H9 (cell line): ENCODE results near the gene ERGIC3. TPM values are rescaled to one million over a fixed set of nuclear protein-coding genes. Genes with fewer than 3 reads are reported as not detected.

ENCODE experiments used
- DNase-seq: peaks from one replicate; pipeline ENCODE4 v3.0.0-alpha.2; 2017
- H2AFZ ChIP-seq: one replicate; pipeline ENCODE4 v1.6.1; 2013; ENCODE audit warnings: mild to moderate bottlenecking, low read length, control low read depth, moderate library complexity
- H2AK5ac ChIP-seq: 2 replicates; pipeline ENCODE4 v1.6.1; 2013; ENCODE audit warnings: low read length, control low read depth, mixed read lengths; ENCODE audit not compliant: insufficient read length
- H2BK120ac ChIP-seq: one replicate; pipeline ENCODE4 v1.6.1; 2013; ENCODE audit warnings: low read depth, mild to moderate bottlenecking, low read length, control low read depth, inconsistent platforms; ENCODE audit not compliant: poor library complexity, severe bottlenecking
- H2BK12ac ChIP-seq: 2 replicates; pipeline ENCODE4 v1.6.1; 2013; ENCODE audit warnings: low read length, control low read depth, mixed read lengths, low read depth; ENCODE audit not compliant: insufficient read length
- H2BK15ac ChIP-seq: 2 replicates; pipeline ENCODE4 v1.6.1; 2013; ENCODE audit warnings: low read depth, low read length, control low read depth
- H2BK20ac ChIP-seq: one replicate; pipeline ENCODE4 v1.6.1; 2013; ENCODE audit warnings: low read depth, mild to moderate bottlenecking, low read length, control low read depth, inconsistent platforms; ENCODE audit not compliant: poor library complexity, severe bottlenecking
- H2BK5ac ChIP-seq: 2 replicates; pipeline ENCODE4 v1.6.1; 2013; ENCODE audit warnings: low read length, control low read depth, mixed read lengths; ENCODE audit not compliant: insufficient read length
- H3K14ac ChIP-seq: 2 replicates; pipeline ENCODE4 v1.6.1; 2013; ENCODE audit warnings: low read length, control low read depth; ENCODE audit not compliant: insufficient read depth
- H3K18ac ChIP-seq: 2 replicates; pipeline ENCODE4 v1.6.1; 2013; ENCODE audit warnings: low read depth, mild to moderate bottlenecking, mixed read lengths, low read length, control low read depth; ENCODE audit not compliant: insufficient read length
- H3K23ac ChIP-seq: 2 replicates; pipeline ENCODE4 v1.6.1; 2013; ENCODE audit warnings: low read length, control low read depth, mixed read lengths, low read depth; ENCODE audit not compliant: insufficient read length
- H3K23me2 ChIP-seq: 2 replicates; pipeline ENCODE4 v1.6.1; 2013; ENCODE audit warnings: low read depth, mild to moderate bottlenecking, mixed read lengths, low read length, control low read depth; ENCODE audit not compliant: insufficient read length, poor library complexity, severe bottlenecking
- H3K27ac ChIP-seq: 2 replicates; pipeline ENCODE4 v1.5.1; 2013; ENCODE audit warnings: low read length, control low read depth, mixed read lengths, low read depth; ENCODE audit not compliant: insufficient read length
- H3K27me3 ChIP-seq: 2 replicates; pipeline ENCODE4 v1.6.1; 2013; ENCODE audit warnings: low read length, control low read depth, inconsistent platforms; ENCODE audit not compliant: insufficient read depth
- H3K4ac ChIP-seq: 2 replicates; pipeline ENCODE4 v1.6.1; 2013; ENCODE audit warnings: low read depth, mild to moderate bottlenecking, control low read depth, inconsistent platforms, low read length, moderate library complexity
- H3K4me1 ChIP-seq: 2 replicates; pipeline ENCODE4 v1.6.1; 2013; ENCODE audit warnings: low read length, control low read depth, inconsistent platforms; ENCODE audit not compliant: insufficient read depth
- H3K4me2 ChIP-seq: 2 replicates; pipeline ENCODE4 v1.6.1; 2013; ENCODE audit warnings: low read length, control low read depth, mixed read lengths; ENCODE audit not compliant: insufficient read length, insufficient read depth
- H3K56ac ChIP-seq: 2 replicates; pipeline ENCODE4 v1.6.1; 2013; ENCODE audit warnings: low read depth, mild to moderate bottlenecking, mixed read lengths, low read length, control low read depth; ENCODE audit not compliant: insufficient read length
- H3K79me1 ChIP-seq: 2 replicates; pipeline ENCODE4 v1.6.1; 2013; ENCODE audit warnings: low read depth, mild to moderate bottlenecking, moderate library complexity, low read length, control low read depth, inconsistent platforms; ENCODE audit not compliant: insufficient read depth, poor library complexity, severe bottlenecking
- H3K79me2 ChIP-seq: 2 replicates; pipeline ENCODE4 v1.6.1; 2013; ENCODE audit warnings: low read length, control low read depth, inconsistent platforms; ENCODE audit not compliant: insufficient read depth
- H3K9ac ChIP-seq: 2 replicates; pipeline ENCODE4 v1.6.1; 2013; ENCODE audit warnings: low read length, control low read depth, mixed read lengths; ENCODE audit not compliant: insufficient read length; ENCODE audit errors: extremely low read depth
- H3K9me3 ChIP-seq: one replicate; pipeline ENCODE4 v1.6.1; 2013; ENCODE audit warnings: low read depth, low read length, inconsistent platforms; ENCODE audit not compliant: control insufficient read depth
- H3T11ph ChIP-seq: one replicate; pipeline ENCODE4 v1.6.1; 2013; ENCODE audit warnings: mild to moderate bottlenecking, low read length, control low read depth, inconsistent platforms
- H4K20me1 ChIP-seq: one replicate; pipeline ENCODE4 v1.6.1; 2013; ENCODE audit not compliant: control insufficient read depth, insufficient read length, insufficient read depth
- H4K5ac ChIP-seq: 2 replicates; pipeline ENCODE4 v1.6.1; 2013; ENCODE audit warnings: low read depth, mild to moderate bottlenecking, mixed read lengths, low read length, control low read depth; ENCODE audit not compliant: insufficient read length
- H4K8ac ChIP-seq: replicated peaks from 2 replicates; pipeline ENCODE4 v1.6.1; 2013; ENCODE audit warnings: low read length, control low read depth, mixed read lengths, low read depth; ENCODE audit not compliant: insufficient read length
- H4K91ac ChIP-seq: 2 replicates; pipeline ENCODE4 v1.6.1; 2013; ENCODE audit warnings: low read depth, mild to moderate bottlenecking, moderate library complexity, mixed read lengths, low read length, control low read depth; ENCODE audit not compliant: insufficient read length
- H3K27ac Mint-ChIP-seq, 3 experiments: 2 replicates in 2 of 3; 3 replicates in 1 of 3; pipeline ENCODE4 v1.8.0; 2020 to 2021; ENCODE audit warnings: mixed read lengths in 3 of 3, mild to moderate bottlenecking in 1 of 3, moderate library complexity in 1 of 3
- H3K27me3 Mint-ChIP-seq: 2 replicates; pipeline ENCODE4 v1.8.0; 2021; ENCODE audit warnings: low read depth, mild to moderate bottlenecking, moderate library complexity, mixed read lengths
- H3K36me3 Mint-ChIP-seq, 3 experiments: 2 replicates in 2 of 3; 3 replicates in 1 of 3; pipeline ENCODE4 v1.8.0; 2020 to 2021; ENCODE audit warnings: low read depth in 3 of 3, mixed read lengths in 3 of 3; ENCODE audit not compliant: insufficient read depth in 1 of 3
- H3K4me1 Mint-ChIP-seq, 2 experiments: 2 replicates each; pipeline ENCODE4 v1.8.0; 2020; ENCODE audit warnings: mixed read lengths in 2 of 2
- H3K4me3 Mint-ChIP-seq, 2 experiments: 2 replicates in 1 of 2; 3 replicates in 1 of 2; pipeline ENCODE4 v1.8.0; 2020 to 2021; ENCODE audit warnings: mild to moderate bottlenecking in 2 of 2, mixed read lengths in 2 of 2, moderate library complexity in 1 of 2
- H3K9me3 Mint-ChIP-seq, 2 experiments: 2 replicates in 1 of 2; 3 replicates in 1 of 2; pipeline ENCODE4 v1.8.0; 2020; ENCODE audit warnings: mild to moderate bottlenecking in 2 of 2, mixed read lengths in 2 of 2, moderate library complexity in 1 of 2
- CTCF ChIP-seq: fragments of 200-600 bp; sonication (generic); conservative IDR thresholded peaks from 3 replicates; pipeline ENCODE4 v1.8.0; 2021; ENCODE audit warnings: antibody characterized with exemption, mild to moderate bottlenecking
- WGBS: extraction: QIAGEN DNeasy Blood & Tissue Kit; methylation state at CpG from one replicate; pipeline ENCODE4 v1.1.7; 2013; ENCODE audit warnings: missing lambda C conversion rate, low lambda C conversion rate, mixed read lengths; ENCODE audit not compliant: insufficient read length; ENCODE audit errors: extremely low coverage; 5-methylcytosine and 5-hydroxymethylcytosine counted together
- total RNA-seq: library from RNA; stranded (reverse); gene quantifications from 2 replicates; pipeline ENCODE4 v1.2.1, GENCODE V29; 2021

ERGIC3 gene
- total RNA-seq, 1 experiment from 2014 or later, result 188 TPM

- H3K27me3 Mint-ChIP-seq, result peaks cover 3% of the 10 kb centered on the region
- no peaks in the 10 kb centered on the region for H3K9me3 Mint-ChIP-seq
- Histone ChIP-seq H4K8ac (no peak overlapping the region), H3K4me2 (no peak overlapping the region), H3K56ac (no peak overlapping the region), H3K27me3 (no peaks in the 10 kb centered on the region), H4K20me1 (no peaks in the 10 kb centered on the region), H3K79me1 (no peaks in the 10 kb centered on the region), H3K79me2 (no peaks in the 10 kb centered on the region), H2BK12ac (no peak overlapping the region), H2BK120ac (no peak overlapping the region), H4K5ac (no peak overlapping the region), H3K14ac (no peak overlapping the region; the same call in 1 of the 2 replicates), H2BK20ac (no peak overlapping the region), H3K27ac (no peak overlapping the region), H3K9me3 (no peaks in the 10 kb centered on the region), H2AFZ (no peak overlapping the region), H3K23ac (no peak overlapping the region), H4K91ac (no peak overlapping the region), H3K4ac (no peak overlapping the region), H3T11ph (no peak overlapping the region), H3K23me2 (no peaks in the 10 kb centered on the region), H3K9ac (no peak overlapping the region), H2BK5ac (no peak overlapping the region), H2BK15ac (no peak overlapping the region), H2AK5ac (no peak overlapping the region), H3K18ac (no peak overlapping the region), H3K4me1 (no peaks in the 10 kb centered on the region)
- H3K4me3 Mint-ChIP-seq, result no peak overlapping the region
- no CpG with 5 or more reads among the region's 10 CpGs for WGBS
- H3K27ac Mint-ChIP-seq, result no peak overlapping the region
- H3K4me1 Mint-ChIP-seq, result peaks cover 7 to 17% of the 10 kb centered on the region in 2 experiments
- DNase-seq, result no peak
- no peak for TF ChIP-seq CTCF
- H3K36me3 Mint-ChIP-seq, result peaks cover under 1 to 3% (median under 1%) of the 10 kb centered on the region in 3 experiments; a peak in 5 of 7 replicates
Observed at GRCh38 chr20:35563834-35564233, 22.0 kb downstream of the ERGIC3 start.
